HG02759 (cell line): ENCODE measurements around the gene FMNL2.

Source experiments
- ATAC-seq: cut with Tn5 transposase; IDR thresholded peaks from one replicate; pipeline ENCODE4 v1.9.1; 2021; ENCODE audit warnings: mild to moderate bottlenecking, moderate library complexity; ENCODE audit not compliant: unreplicated experiment

FMNL2 gene

GRCh38 chr2:152569186-152569585 is 234.2 kb downstream of the FMNL2 start:
- ATAC-seq, result no peak

DNA sequence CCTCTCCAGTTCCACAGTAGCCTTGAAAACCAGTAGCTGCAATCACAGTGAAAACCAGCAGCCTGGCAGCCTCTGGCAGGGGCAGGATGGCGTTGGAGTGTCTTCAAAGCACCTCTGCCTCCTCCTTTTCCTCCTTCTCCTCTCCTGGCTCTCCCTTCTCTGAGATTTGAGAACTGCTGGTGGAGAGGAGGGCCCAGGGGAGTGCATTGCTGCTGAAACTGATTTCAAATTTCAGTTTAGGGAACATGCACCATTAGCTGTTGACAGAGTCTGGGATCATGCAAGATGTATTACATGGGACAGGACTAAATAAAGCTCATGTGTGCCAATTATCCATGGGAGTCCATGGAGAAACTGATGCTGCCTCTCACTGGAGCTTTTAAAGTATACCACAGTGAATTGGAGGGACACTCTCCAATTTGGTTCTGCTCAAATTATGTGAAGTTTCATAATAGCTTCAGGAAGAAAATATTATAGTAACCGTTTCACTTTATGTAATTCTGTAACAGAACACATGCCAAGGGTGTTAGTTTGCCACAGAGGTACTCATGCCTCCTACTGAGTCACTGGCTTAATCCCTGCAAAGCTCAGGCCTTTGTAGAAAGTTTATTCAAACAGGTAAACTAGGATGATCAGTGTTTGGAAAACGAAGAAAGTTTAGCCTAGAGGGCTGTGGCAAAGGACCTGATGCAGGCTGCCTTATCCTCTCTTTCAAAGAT is 236.2 kb downstream of the FMNL2 start:
- ATAC-seq, result no peak

DNA sequence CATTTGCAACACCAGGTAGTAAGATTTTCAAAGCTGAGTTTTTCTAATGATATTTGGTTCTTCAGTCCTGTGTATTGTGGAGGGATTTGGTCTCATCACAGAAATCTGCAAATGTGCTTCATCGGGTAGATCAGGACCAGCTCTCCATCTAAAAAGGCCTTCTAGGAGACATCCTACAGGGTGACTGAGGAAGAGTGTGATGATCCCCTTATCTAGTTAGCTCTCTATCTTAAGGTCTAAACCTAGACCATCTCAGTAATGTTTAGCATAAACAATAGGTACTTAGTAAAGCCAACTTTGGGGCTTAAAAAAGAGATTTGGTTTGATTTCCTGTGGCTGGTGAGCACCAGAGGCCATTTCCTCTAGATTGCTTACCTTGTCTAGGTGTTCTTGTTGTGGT is 237.1 kb downstream of the FMNL2 start:
- ATAC-seq, result no peak

DNA sequence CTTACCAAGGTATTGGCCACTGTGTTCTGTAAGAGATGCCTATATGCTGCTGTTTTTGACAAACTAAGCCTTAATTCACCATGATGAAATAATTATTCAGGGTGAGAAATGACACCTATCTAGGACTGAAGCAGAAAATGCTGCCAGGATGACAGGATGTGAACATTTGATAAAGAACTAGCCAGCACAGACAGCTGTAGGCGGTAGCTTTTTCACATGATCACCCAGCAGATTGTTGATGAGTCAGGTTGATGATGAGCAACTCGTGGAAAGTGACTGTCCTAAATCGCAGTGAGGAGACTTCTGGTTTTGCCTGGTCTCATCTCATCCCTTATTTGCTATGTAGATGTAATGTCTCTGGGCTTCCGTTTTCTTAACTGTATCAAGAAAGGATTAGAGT is 238.2 kb downstream of the FMNL2 start:
- ATAC-seq, result peak; percentile 98

GRCh38 chr2:152577579-152577978 is 242.6 kb downstream of the FMNL2 start:
- no peak for ATAC-seq

DNA sequence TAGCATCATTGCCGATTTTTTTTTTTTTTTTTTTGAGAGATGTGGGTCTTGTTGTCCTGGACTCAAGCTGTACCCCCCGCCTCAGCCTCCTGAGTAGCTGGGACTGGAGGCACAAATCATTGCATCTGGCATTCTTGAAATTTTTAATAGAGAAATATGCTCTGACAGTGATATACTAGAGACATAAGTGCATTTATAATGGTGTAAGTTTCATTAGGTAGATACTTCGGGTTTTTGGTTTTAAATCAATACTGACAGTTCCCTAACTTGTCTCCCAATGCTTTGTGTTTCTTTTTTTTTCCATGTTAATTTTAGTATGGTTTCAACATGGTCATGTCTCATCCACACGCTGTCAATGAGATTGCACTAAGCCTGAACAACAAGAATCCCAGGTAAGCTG is 243.6 kb downstream of the FMNL2 start:
- no peak for ATAC-seq

- ATAC-seq, result no peak
These were observed 245.7 kb downstream of the FMNL2 start for GRCh38 chr2:152580714-152581113.

DNA sequence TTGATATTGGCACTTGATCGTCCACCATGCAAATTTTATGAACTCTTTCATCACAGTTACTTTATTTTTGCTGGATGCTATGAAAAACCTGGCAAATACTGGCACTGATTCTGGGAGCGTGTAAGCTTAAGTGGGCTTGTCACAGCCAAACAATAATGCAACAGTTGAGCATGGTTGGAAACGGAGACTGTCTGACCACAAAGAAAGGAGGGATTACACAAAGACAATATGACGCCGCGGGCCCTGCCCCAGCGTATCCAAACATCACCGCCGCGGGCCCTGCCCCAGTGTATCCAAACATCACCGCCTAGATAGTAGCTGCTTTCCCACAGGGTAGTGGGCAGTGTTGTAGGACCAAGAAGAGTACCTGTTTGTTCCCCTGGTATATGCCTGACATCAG is 246.4 kb downstream of the FMNL2 start:
- ATAC-seq, result no peak

DNA sequence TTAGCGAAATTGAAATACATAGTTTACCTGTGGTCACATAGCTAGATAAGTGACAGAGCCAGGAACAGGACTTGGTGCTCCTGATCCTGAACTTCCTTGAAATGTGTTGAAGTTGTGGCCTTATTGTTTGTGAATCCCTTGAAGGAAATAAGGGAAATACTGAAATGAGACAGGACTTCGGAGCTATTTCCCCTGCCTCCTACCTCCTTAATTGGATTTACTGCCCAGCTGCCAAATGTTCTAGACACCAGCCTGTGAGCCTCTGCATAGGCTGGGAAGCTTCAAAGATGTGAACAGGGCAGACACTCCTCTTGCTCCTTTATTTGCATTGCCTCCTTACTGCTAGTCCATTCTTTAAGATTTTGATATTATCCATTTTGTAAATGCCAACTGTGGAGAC is 247.1 kb downstream of the FMNL2 start:
- ATAC-seq, result no peak

GRCh38 chr2:152583512-152584229 is 248.7 kb downstream of the FMNL2 start:
- ATAC-seq, result no peak

DNA sequence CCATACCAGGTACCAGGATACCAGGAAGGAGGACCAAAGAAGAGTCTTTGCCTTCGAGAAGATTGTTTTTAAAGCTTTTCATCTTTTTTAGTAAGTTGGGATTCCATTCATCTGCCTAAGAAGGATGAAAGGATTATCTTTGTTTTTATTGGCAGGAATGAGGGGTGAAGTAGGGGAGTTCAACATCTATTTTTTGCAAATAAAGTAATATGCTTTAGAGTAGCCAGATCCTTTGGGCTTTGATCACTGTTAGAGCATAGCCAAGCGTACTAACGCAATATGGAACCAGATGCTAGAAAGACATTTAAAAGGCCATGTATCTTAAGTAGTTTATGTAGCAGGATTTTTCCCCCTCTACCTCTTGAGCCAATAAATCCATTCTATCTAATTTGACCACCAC is 249.3 kb downstream of the FMNL2 start:
- ATAC-seq, result no peak

GRCh38 chr2:152585830-152586484 is 251.0 kb downstream of the FMNL2 start:
- ATAC-seq, result no peak

GRCh38 chr2:152587187-152587947 is 252.4 kb downstream of the FMNL2 start:
- ATAC-seq, result no peak

DNA sequence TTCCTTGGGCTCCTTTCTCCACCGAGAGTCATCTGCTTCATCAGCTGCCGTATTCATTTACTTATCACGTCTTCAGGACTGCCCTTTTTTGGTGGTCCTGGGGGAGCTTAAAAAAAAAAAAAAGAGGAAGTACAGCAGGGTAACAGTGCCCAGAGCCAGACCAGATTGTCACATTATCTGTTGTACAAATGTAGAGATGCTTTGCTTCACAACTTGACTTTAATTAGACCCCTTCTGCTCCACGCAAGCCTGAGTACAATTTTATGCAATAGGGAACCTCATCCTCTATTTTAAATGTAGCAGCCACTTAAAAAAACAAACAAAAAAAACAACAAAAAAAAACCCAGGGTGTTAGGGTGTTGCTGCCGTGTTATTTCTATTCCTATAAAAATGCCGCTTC is 254.0 kb downstream of the FMNL2 start:
- ATAC-seq, result no peak

- ATAC-seq, result peak; percentile 90
These were observed 259.2 kb downstream of the FMNL2 start for GRCh38 chr2:152594022-152594766.

- peak; percentile 10 for ATAC-seq
These were observed 259.8 kb downstream of the FMNL2 start for GRCh38 chr2:152594792-152595191.

DNA sequence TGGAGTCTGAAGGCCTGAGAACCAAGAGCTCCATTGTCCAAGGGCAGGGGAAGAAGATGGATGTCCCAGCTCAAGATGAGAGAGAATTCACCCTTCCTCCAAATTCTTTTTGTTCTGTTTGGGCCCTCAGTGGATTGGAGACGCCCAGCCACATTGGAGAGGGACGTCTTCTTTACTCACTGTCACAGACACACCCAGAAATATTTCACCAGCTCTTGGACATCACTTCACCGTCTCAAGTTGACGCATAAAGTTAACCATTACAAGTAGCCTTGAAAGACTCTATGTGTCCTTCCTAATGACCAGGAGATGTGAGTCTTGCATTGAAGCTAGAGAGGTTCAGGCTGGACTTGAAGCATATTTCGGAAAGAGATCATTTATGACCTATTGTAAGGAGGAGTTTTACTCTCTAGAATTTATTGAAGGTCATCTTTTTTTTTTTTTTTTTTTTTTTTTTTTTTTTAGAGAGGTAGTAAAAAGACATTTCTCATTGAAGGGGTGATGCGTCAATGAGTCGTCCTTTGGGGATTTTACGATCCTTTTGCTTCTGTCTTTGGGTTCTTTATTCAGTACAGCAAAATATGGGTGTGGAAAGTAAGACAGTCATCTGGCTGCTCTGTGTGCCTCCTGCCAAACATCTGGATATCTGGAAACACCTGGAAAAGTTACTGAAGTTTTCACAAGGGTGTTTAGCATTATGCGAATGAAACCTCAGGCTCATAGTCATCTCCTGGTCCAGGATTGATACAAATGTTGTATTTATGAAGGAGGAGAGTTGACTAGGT is 264.2 kb downstream of the FMNL2 start:
- no peak for ATAC-seq

- ATAC-seq, result no peak
These were observed 265.2 kb downstream of the FMNL2 start for GRCh38 chr2:152600051-152600657.

GRCh38 chr2:152600697-152601096 is 265.7 kb downstream of the FMNL2 start:
- no peak for ATAC-seq
